Tongue (tissue), 2 donors: ENCODE data around the gene ARID2. TPM values are rescaled to one million over a fixed set of nuclear protein-coding genes. Genes with fewer than 3 reads are reported as not detected.

Source experiments
- DNase-seq: peaks from one replicate; pipeline ENCODE4 v3.0.0-alpha.2; 2015
- total RNA-seq: library from RNA; depleted of rRNA; stranded (reverse); fragments of >200 nt; gene quantifications from one replicate; pipeline ENCODE4 v1.2.3, GENCODE V29; 2014

The ARID2 gene
- total RNA-seq, 1 donor from 2014 or later: 54.8 TPM

DNA sequence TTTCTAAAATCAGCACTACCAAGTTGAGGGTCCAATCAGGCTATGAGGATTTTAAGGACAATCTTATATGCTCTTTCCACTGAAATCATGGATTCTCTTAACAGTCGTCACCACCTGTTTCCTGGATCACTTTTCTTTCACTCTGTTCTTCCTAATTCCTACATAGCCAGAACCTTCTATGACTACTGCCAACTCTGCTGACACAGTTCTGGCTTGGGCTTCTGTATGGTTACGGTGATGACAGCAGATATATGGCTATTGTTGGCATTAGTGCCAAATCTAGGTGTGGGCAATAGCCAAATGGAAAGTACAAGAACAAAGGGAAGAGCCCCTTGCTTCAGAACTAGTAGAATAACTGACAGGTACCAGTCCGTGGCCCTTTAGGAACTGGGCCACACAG is 124.0 kb downstream of the ARID2 start:
- no peak for DNase-seq

DNA sequence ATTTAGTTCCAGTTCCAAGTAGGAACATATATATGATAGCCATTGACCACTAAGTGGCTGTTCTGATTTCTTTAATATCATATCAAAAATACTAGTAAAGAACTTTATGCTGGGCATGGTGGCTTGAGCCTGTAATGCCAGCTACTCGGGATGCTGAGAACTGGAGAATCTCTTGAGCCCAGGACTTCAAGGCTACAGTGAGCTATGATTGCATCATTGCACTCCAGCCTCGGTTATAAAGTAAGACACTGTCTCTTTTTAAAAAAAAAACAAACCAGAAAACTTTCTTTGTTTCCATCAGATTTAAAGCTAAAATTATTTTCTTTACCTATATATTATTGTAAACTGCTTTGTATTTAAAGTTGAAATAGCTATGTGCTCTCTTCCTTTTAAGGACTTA is 133.8 kb downstream of the ARID2 start:
- no peak for DNase-seq

DNA sequence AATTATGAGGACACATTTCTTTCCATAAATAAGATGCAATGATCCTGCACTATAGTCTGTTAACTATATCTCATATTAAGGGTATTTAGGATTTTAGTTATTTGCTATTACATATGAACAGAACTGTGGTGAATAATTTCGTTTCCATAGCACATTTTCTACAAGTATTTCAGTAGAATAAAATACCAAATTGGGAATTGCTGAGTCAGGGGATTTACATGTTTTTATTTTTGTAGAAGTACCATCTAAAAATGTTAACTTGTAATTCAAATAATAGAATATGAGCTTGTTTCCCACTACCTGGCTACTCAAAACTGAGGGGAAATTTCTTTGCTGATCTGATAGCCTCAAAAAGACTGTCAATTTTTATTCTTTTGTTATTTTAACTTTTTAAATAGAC is 136.8 kb downstream of the ARID2 start:
- no peak for DNase-seq

DNA sequence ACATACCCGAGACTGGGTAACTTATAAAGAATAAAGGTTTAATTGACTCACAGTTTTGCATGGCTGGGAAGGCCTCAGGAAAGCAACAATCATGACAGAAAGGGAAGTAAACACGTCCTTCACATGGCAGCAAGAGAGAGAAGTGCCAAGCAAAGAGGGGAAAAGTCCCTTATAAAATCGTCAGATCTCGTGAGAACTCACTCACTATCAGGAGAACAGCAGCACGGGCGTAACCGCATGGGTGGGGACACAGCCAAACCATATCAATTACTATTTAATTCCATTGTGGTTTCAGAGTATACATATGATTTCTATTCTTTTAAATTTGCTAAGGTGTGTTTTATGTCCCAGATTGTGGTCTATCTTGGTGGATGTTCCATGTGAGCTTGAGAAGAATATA is 142.9 kb downstream of the ARID2 start:
- DNase-seq: no peak

GRCh38 chr12:45877069-45877468 is 147.6 kb downstream of the ARID2 start:
- DNase-seq: no peak

DNA sequence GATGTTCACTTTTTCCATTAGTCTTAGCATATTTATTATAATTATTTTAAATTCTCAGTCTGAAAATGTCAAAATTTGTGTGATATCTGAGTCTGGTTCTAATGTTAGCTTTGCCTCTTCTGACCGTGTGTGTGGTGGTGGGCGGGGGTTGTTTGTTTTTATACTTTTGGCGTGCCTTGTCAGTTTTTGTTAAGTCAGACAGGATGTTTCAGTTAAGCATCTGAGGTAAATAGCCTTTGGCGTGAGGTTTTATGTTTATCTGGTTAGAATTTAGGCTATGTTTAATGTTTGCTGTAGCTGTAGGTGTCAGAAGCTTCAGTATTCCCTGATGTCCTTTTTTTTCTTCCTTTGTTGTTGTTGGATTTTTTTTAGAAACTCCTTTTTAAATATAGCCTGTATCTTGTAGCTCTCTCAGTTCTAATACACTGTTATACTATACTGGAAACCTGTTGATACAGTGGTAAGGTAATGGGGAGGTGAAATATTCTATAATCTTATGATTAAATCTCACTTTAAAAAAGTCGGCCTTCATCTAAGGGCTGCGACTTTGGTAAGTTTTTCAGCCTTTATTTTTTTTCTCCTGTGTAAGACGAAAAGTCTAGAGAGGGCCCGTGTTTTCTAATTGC is 149.2 kb downstream of the ARID2 start:
- DNase-seq: no peak

DNA sequence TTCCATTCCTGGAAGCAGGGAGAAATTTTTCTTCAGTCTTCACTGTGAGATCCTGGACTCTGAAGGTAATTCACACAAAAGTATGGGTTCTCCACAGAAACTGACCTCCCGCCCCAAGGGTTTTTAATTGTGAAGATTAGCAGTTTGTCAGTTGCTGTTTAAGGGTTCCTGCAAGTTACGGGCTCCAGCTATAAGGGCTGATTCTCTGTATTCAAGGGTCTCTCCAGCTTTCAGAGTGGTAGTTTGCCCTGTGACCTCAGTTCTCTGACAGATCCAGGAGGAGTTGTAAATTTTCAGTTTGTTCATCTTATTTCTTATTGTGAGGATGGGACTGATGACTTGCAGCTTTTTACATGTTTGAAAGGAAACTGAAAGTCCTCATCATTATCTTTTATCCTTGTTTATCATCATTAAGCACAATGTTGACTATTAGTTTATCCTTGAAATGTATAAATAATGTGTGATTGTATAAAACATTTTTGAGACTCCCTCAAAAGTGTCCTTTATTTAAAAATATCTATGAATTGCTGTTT is 149.9 kb downstream of the ARID2 start:
- DNase-seq: no peak

GRCh38 chr12:45880533-45880932 is 151.0 kb downstream of the ARID2 start:
- no peak for DNase-seq

- DNase-seq: no peak
Measured at GRCh38 chr12:45883187-45883586, 153.7 kb downstream of the ARID2 start.

- DNase-seq: no peak
Measured at GRCh38 chr12:45886685-45887084, 157.2 kb downstream of the ARID2 start.

DNA sequence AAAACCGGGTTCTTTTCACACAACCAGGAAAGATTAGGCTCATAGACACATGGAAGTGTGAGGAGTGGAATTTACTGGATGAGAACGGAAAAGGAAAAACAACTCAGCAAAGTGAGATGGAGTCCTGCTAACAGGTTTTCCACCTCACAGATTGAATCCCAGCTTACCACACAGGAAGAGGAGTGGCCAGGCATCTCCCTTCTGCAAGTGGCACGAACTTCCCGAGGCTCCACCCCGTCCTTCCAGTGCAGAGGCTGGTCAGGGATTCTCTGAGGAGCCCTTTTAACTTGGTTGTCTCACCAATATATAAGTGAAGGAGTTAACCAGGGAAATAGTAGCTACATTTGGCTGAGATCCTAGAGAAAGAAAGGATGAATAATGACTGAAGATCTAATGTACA is 158.0 kb downstream of the ARID2 start:
- no peak for DNase-seq

- DNase-seq: no peak
Measured at GRCh38 chr12:45890276-45890675, 160.8 kb downstream of the ARID2 start.

GRCh38 chr12:45893240-45893639 is 163.7 kb downstream of the ARID2 start:
- no peak for DNase-seq

- no peak for DNase-seq
Measured at GRCh38 chr12:45895961-45896360, 166.5 kb downstream of the ARID2 start.

DNA sequence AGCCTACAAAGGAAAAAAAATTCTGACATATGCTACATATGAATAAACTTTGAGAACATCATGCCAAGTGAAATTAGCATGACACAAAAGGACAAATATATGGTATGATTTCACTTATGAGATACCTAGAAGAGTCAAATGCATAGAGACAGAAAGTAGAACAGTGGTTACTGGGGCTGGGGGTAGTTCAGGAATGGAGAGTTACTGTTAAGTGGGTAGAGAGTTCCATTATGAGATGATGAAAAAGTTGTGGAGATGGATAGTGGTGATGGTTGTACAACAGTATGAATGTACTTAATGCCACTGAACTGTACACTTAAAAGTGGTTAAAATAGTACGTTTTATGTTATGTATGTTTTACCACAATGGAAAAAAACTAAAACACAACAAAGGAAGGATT is 168.6 kb downstream of the ARID2 start:
- DNase-seq: no peak

GRCh38 chr12:45907955-45908354 is 178.4 kb downstream of the ARID2 start:
- no peak for DNase-seq

- no peak for DNase-seq
Measured at GRCh38 chr12:45909041-45909713, 179.7 kb downstream of the ARID2 start.

DNA sequence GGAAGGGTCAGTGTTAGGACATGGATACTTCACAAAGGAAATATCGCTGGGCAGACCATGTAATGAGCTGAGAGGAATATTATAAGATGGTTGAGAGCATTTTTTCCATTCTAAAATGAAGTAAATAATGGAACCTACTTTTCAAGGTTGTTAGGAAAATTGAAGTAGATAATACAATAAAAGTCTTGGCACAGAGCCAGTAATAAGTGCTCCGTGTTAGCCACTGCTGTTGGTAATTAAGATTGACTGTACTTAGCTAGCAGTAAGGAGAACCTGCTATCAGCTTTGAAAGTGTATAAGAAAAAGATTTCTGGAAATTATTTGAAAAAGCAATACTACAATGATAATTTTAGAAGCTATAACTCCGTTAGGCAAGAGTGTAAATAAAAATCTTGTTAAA is 183.3 kb downstream of the ARID2 start:
- no peak for DNase-seq

- no peak for DNase-seq
Measured at GRCh38 chr12:45913631-45914030, 184.1 kb downstream of the ARID2 start.

DNA sequence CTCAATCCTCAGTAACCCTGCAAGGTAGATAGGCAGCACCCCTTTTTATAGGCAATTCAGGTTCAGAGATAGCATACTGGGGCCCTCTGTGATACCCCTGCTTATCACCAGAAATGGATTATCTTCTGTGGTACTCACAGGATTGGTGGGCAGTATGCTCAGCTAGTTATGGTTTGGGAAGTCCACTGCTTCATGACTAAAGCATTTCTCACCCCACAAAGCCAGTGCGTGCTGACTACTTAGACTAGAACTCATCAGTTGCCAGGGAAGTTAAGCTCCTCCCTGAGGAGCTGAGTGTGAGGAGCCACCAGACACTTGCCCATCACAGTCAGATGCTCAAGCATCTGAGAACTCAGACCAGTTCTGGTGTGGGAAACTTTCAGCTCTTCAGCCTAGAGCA is 184.6 kb downstream of the ARID2 start:
- no peak for DNase-seq

DNA sequence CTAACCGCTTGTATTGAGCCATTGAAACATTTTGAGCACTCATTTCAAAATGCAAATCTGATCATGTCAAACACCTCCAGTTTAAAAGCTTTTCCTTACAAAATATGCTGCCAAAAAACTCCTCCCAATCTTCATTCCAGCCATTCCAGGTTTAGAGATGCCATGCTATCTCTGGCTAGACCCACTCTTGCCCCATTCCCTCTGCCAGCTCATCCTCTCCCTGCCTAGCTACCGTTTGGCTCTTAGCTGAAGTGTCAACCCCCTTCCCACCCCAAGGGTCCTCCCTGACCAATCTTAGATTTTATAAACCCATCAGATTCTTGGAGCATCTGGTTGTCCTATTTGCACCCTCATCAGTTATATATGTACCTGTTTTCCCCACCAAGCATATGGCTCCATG is 185.9 kb downstream of the ARID2 start:
- no peak for DNase-seq

DNA sequence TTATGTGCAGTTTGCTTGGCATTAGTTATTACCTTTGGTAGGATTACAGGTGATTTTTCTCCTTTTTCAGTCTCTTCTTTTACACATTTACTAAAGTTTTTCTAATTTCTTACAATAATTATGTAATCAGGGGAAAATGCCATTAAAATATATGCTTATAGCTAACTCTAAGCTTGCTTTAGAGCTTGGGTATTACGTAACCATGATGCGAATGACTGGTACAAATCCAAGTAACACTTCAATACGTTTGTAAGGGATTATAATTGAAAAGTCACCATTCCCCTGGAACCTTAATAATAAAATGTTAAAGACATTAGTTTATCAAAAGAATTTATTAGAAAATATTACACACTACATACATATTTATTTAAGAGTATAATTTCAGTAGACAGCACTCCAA is 189.3 kb downstream of the ARID2 start:
- no peak for DNase-seq

GRCh38 chr12:45928309-45928708 is 198.8 kb downstream of the ARID2 start:
- DNase-seq: no peak

DNA sequence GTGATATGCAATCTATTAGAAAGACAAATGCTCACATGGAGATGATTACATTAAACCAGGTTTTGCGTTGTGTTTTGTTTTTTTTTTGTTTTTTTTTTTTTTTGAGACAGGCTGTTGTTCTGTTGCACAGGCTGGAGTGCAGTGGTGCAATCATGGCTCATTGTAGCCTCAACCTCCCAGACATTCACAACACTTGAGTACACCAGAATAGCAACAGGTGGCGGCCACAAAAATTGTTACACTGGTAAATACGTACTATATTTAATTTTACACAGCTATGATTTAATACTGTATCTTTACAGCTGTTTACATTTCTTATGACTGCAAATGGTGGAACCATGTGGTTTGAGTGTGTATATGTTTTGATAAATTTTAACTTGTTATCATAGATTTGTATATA is 200.9 kb downstream of the ARID2 start:
- DNase-seq: no peak
